Frontal cortex (tissue), 4 donors: Measurements from ENCODE around the gene CAMKMT. TPM values are rescaled to one million over a fixed set of nuclear protein-coding genes. Genes with fewer than 3 reads are reported as not detected.

Experiments used
- DNase-seq, 2 donors: peaks; one replicate each; pipeline ENCODE4 v3.0.0; 2012; ENCODE audit warnings: low spot score in 2 of 2
- FAIRE-seq: peaks from 2 replicates; lab custom pipeline; 2012; peaks lifted over from hg19 to GRCh38; lab: Jason Lieb, UNC
- total RNA-seq: library from RNA; depleted of rRNA; stranded (reverse); fragments of >200 nt; gene quantifications from one replicate; pipeline ENCODE4 v1.2.3, GENCODE V29; 2014
- donor health status: control.
- donor health status: control.
- donor health status: control.

Gene CAMKMT
- total RNA-seq, 1 donor from 2014 or later: 6.5 TPM

GRCh38 chr2:44801289-44801840 lies 439.6 kb downstream of the CAMKMT start:
- FAIRE-seq (no peak), DNase-seq (no peak)

- FAIRE-seq (no peak), DNase-seq (no peak)
These were observed 440.4 kb downstream of the CAMKMT start for GRCh38 chr2:44801841-44802776.

DNA sequence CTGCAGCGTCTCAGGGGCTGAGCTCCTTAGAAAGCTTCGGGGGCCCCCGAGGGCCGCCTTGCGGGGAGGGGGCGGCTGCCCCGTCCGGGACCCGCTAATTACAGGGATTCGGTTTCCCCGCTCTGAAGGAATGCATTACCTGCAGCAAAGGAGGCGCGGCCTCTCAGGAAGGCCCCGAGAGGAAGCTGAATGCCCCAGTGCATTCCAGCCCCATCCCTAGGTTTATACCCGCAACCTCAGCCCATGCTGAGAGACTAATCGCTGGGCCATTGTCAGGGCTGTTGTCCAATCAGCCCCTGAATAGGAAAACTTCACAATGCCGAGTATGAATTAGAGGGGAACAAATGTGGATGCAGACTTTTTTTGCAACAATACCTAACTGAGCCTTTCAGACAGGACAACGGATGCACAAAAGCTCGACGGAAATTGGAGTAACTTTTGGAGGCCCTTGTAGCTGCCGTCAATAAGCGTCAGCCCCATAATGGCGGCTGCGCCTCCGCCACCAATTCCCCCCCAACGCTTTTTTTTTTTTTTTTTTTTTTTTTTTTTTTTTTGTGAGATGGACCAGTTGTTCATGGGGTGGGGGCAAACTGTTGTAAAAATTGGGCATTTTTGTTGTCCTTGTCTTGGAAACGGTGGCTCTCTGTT lies 441.2 kb downstream of the CAMKMT start:
- FAIRE-seq: no peak
- no peak for DNase-seq

GRCh38 chr2:44804406-44805265 lies 442.9 kb downstream of the CAMKMT start:
- DNase-seq (no peak), FAIRE-seq (no peak)

GRCh38 chr2:44805401-44806235 lies 443.9 kb downstream of the CAMKMT start:
- DNase-seq (no peak), FAIRE-seq (no peak)

DNA sequence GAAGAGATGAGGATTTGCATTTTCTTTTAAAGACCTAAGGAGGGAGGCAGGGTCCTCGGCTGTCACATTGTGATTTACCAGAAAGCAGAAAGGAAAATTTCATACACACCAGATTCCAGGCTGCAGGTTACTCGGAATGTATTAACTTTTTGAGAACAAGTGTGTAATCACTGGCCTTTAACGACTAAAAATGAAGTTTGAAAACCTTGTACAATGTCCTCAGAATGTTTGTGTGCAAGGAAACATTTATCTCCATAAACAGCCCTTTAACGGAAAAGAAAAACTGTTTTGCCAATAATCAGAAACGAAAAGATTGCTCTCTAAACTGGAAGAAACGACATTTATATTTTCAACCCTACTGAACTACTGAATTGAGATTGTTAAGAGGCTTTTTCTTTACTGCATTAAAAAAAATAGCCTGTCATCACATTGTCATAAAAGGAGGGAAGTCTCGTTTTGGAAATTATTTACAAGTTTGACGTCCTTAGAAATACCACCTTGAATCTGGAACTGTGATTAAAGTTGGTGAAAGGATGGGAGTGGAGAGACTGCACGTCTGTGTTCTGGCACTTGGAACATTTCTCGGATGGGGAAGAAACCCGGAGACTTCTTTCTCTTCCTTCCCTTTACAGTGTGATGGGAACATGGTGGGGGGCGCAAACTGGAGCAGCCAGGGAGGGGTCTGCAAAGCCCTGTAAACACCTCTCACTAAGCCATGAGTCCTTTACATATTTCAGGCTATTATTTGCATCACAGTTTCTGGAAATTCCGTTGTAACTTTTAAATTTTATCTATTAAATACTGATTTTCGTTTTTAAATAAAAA lies 445.7 kb downstream of the CAMKMT start:
- no peak for DNase-seq
- FAIRE-seq: no peak

DNA sequence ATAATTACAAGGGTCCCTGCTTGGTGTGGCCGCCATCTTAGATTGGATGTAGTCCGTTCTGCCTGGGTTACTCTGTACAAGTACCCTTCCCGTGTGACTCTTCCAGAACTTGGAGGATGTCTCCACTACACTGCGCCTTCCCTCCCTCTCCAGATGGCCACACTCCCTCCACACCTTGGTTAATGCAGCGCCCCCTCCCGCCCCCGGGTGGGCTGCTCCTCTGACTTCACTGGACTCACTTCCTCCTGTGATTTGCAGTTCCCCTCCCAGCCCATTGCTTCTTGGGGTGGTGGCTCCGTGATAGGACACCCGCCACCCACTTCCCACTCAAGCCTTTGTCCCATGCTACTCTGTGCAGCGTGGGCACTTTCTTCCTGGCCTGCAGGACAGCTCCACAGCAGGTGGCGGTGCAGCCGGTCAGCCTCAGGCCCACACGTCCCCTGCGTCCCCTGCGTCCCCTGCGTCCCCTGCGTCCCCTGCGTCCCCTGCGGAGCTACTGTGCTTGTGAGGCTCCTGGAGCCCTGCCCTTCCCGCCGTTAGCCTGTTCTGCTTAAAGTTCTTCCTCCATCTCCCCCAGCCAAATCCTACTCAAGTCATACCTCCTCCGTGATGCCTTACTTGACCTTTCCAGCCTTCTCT lies 449.3 kb downstream of the CAMKMT start:
- no peak for FAIRE-seq
- DNase-seq: no peak

GRCh38 chr2:44813165-44813564 lies 451.4 kb downstream of the CAMKMT start:
- FAIRE-seq (no peak), DNase-seq (no peak)

- FAIRE-seq (no peak), DNase-seq (no peak)
These were observed 451.9 kb downstream of the CAMKMT start for GRCh38 chr2:44813658-44814057.

DNA sequence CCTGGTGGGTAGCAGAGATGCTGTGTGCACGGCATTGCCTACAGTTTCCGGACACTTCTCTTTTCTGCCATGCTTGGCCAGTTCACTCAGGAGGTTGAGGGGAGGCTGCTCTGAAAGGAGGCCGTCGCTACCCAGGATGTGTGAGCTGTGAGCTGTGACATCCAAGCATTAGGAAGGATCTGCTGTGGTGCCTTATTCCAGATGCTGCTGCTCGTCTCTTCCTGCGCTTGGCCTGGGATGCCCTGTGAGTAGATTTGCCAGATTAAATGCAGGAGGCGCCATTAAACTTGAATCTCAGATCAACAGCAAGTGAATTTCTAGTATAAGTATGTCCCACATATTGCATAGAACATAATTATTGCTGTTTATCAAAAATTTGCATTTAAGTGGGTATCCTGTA lies 455.5 kb downstream of the CAMKMT start:
- DNase-seq (no peak), FAIRE-seq (no peak)

- FAIRE-seq (no peak), DNase-seq (no peak)
These were observed 456.1 kb downstream of the CAMKMT start for GRCh38 chr2:44817673-44818335.

DNA sequence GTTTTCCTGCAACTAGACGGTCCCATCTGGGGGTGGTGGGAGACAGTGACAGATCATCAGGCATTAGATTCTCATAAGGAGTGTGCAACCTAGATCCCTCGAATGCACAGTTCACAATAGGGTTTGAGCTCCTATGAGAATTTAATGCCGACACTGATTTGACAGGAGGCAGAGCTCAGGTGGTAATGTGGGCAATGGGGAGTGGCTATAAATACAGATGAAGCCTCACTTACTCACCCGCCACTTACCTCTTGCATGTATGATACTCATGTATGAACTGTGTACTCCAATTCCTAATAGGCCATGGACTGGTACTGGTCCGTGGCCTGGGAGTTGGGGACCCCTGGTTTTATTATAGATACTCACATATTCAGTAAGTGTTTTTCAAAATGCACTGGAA lies 457.3 kb downstream of the CAMKMT start:
- DNase-seq (no peak), FAIRE-seq (no peak)

DNA sequence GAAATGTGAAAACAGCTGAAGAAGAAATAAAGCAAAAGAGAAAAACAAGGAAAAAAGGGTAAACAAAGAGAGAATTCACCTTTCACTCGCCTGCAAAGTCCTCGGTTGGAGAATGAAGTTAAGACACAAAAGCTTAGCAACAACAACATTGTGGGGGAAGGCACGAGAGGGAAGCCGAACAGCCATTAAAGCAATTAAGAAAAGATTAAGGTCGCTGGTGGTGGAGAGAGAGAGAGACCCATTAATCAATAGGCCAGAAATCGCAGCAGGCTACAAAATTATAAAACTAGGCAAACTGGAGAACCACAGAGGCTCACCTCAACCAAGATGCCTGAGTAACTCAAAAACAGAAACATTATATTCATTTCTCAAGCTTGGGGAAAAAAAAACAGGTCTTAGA lies 459.8 kb downstream of the CAMKMT start:
- DNase-seq (no peak), FAIRE-seq (no peak)

- no peak for DNase-seq
- FAIRE-seq: no peak
These were observed 460.4 kb downstream of the CAMKMT start for GRCh38 chr2:44822174-44822573.
